ENCODE data around the gene ITGA4.

DNA sequence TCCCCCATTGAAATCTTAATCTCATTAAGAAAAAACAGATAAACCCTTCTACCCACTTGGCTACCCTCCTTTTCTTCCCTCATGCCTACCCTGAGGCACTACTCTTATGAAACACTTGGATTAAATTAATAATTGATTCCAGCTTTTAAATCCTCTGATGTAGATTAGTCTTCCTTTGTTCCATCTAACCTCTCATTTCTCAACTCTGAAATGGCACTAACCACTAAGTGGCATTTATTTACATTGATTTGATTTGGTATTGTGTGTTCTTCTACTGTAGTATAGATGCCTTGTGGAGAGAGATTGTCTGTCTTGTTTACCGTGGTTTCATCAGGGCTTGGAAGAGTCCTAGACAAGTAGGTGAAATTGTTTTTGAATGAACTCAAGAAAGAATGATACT, 26.7 kb downstream of the ITGA4 start:
- TF ChIP-seq, protein P1, sequence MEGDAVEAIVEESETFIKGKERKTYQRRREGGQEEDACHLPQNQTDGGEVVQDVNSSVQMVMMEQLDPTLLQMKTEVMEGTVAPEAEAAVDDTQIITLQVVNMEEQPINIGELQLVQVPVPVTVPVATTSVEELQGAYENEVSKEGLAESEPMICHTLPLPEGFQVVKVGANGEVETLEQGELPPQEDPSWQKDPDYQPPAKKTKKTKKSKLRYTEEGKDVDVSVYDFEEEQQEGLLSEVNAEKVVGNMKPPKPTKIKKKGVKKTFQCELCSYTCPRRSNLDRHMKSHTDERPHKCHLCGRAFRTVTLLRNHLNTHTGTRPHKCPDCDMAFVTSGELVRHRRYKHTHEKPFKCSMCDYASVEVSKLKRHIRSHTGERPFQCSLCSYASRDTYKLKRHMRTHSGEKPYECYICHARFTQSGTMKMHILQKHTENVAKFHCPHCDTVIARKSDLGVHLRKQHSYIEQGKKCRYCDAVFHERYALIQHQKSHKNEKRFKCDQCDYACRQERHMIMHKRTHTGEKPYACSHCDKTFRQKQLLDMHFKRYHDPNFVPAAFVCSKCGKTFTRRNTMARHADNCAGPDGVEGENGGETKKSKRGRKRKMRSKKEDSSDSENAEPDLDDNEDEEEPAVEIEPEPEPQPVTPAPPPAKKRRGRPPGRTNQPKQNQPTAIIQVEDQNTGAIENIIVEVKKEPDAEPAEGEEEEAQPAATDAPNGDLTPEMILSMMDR (IDR thresholded peaks at IDR 0.05; ENCODE audit: insufficient read depth, low read depth, low read length): no peak
- no peak for TF ChIP-seq EZH2 (IDR thresholded peaks at IDR 0.05; ENCODE audit: insufficient read depth, low read length)
